MCF 10A (cell line): Measurements from ENCODE around the gene NRDE2. TPM values are rescaled to one million over a fixed set of nuclear protein-coding genes. Genes with fewer than 3 reads are reported as not detected.
A peak's percentile ranks its signal among the peaks of the same experiment; 100 is the strongest.

Experiments used
- BruUV-seq: library from RNA; stranded (reverse); fragments of 400-500 nt; replicated peaks from 2 replicates; lab custom pipeline; 2021; lab: Mats Ljungman, UMichigan
- CTCF ChIA-PET: fragments of 300-600 bp; sonication (Branson Sonifier 250); formaldehyde crosslinking; extraction: SDS; loops from one replicate; lab custom pipeline; 2021; ENCODE audit warnings: antibody characterized with exemption, inconsistent platforms; lab: Yijun Ruan, JAX
- POLR2A ChIA-PET: fragments of 300-600, 350-650 bp; sonication (Branson Sonifier 250); formaldehyde crosslinking; extraction: SDS; loops from one replicate; lab custom pipeline; 2020; ENCODE audit warnings: antibody characterized with exemption, inconsistent platforms; lab: Yijun Ruan, JAX
- DNase-seq: peaks from one replicate; pipeline ENCODE4 v3.0.0-alpha.2; 2018; ENCODE audit not compliant: unreplicated experiment
- H3K27ac Mint-ChIP-seq: one replicate; pipeline ENCODE4 v1.8.0; 2022; ENCODE audit warnings: mild to moderate bottlenecking, low read depth, mixed read lengths; ENCODE audit not compliant: unreplicated experiment
- H3K27me3 Mint-ChIP-seq: one replicate; pipeline ENCODE4 v1.8.0; 2022; ENCODE audit warnings: mixed read lengths; ENCODE audit not compliant: insufficient read depth, unreplicated experiment
- H3K36me3 Mint-ChIP-seq: one replicate; pipeline ENCODE4 v1.8.0; 2022; ENCODE audit warnings: mild to moderate bottlenecking, moderate library complexity, mixed read lengths; ENCODE audit not compliant: insufficient read depth, unreplicated experiment
- H3K4me1 Mint-ChIP-seq: one replicate; pipeline ENCODE4 v1.8.0; 2022; ENCODE audit warnings: mixed read lengths; ENCODE audit not compliant: insufficient read depth, unreplicated experiment
- H3K4me3 Mint-ChIP-seq: one replicate; pipeline ENCODE4 v1.8.0; 2022; ENCODE audit warnings: mild to moderate bottlenecking, moderate library complexity, mixed read lengths; ENCODE audit not compliant: unreplicated experiment
- H3K9me3 Mint-ChIP-seq: one replicate; pipeline ENCODE4 v1.8.0; 2022; ENCODE audit warnings: mixed read lengths; ENCODE audit not compliant: unreplicated experiment
- intact Hi-C: fragments of 100-400 bp; cut with micrococcal nuclease; formaldehyde crosslinking; loops from 2 replicates; pipeline ENCODE4 v1.14.1; 2022
- total RNA-seq: library from RNA; stranded (reverse); gene quantifications from 2 replicates; pipeline ENCODE4 v1.2.3, GENCODE V29; 2022
- TF ChIP-seq, protein P1 (sequence below): fragments of 200-600 bp; IDR thresholded peaks from one replicate; pipeline ENCODE4 v1.8.0; 2022; ENCODE audit warnings: antibody characterized with exemption, mild to moderate bottlenecking; ENCODE audit not compliant: unreplicated experiment

Gene NRDE2
- total RNA-seq, 1 experiment from 2014 or later = 16.5 TPM

DNA sequence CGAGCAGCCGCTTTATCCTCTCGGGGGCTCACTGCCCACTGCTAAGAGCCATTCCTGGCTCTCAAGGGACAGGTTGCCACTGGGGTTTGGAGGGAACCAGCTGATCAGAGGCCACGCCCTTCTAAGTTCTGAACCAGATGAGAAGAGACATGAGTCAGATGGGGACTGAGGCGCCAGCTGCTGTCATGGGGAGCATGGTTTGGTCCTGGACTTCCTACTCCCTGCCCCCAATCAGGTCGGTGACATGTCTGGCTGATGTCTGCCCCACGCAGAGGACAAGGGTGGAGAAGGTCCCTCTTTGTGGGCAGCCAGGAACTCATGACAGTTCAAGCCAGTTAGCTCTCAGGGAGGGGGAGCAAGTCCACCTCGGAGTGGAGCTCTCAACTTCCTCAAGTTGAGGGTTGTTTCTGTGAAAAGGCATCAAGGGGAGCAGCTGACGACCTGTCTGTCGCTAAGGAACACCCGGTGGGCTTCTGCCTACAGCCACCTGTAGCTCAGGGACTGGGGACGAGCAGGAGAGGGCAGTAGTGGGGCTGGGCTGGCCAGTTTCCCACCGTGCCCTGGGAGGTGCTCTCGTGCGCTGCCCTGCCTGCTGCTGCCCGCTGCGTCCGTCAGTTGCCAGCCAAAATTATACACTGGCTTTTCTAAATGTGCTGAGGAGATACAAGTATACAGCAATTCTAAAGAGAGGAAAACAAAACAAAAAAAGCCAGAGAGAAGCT is 54.9 kb downstream of the NRDE2 start:
- H3K4me3 Mint-ChIP-seq = no peak overlapping the region
- H3K27ac Mint-ChIP-seq = peak overlapping the region; percentile 27
- H3K9me3 Mint-ChIP-seq = no peaks in the 10 kb centered on the region
- peaks cover 20% of the 10 kb centered on the region for H3K4me1 Mint-ChIP-seq
- no peak for DNase-seq
- H3K36me3 Mint-ChIP-seq = peaks cover 57% of the 10 kb centered on the region
- H3K27me3 Mint-ChIP-seq = no peaks in the 10 kb centered on the region
- POLR2A ChIA-PET = no interaction called here
- no TSS peak for BruUV-seq
- TF ChIP-seq, protein P1, sequence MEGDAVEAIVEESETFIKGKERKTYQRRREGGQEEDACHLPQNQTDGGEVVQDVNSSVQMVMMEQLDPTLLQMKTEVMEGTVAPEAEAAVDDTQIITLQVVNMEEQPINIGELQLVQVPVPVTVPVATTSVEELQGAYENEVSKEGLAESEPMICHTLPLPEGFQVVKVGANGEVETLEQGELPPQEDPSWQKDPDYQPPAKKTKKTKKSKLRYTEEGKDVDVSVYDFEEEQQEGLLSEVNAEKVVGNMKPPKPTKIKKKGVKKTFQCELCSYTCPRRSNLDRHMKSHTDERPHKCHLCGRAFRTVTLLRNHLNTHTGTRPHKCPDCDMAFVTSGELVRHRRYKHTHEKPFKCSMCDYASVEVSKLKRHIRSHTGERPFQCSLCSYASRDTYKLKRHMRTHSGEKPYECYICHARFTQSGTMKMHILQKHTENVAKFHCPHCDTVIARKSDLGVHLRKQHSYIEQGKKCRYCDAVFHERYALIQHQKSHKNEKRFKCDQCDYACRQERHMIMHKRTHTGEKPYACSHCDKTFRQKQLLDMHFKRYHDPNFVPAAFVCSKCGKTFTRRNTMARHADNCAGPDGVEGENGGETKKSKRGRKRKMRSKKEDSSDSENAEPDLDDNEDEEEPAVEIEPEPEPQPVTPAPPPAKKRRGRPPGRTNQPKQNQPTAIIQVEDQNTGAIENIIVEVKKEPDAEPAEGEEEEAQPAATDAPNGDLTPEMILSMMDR = no peak
- intact Hi-C loops = no loop called here
- CTCF ChIA-PET = interaction anchor here (0.6 to 0.9 kb wide), 2 partner anchors 305 to 345 kb away, joined by 3 to 4 read pairs; no protein-coding TSS in a partner anchor

GRCh38 chr14:90275820-90276219 is 55.9 kb downstream of the NRDE2 start:
- H3K4me3 Mint-ChIP-seq = no peak overlapping the region
- ChIA-PET POLR2A (no interaction called here), CTCF (interaction anchor here (0.7 to 1.4 kb wide), 3 partner anchors 13 to 510 kb away, joined by 3 to 4 read pairs (median 3); no protein-coding TSS in a partner anchor)
- no TSS peak for BruUV-seq
- H3K27me3 Mint-ChIP-seq = no peaks in the 10 kb centered on the region
- DNase-seq = no peak
- H3K27ac Mint-ChIP-seq = no peak overlapping the region
- peaks cover 13% of the 10 kb centered on the region for H3K4me1 Mint-ChIP-seq
- intact Hi-C loops = no loop called here
- H3K9me3 Mint-ChIP-seq = no peaks in the 10 kb centered on the region
- TF ChIP-seq, protein P1 = no peak
- H3K36me3 Mint-ChIP-seq = peaks cover 62% of the 10 kb centered on the region

- CTCF ChIA-PET = interaction anchor here (0.7 to 1.4 kb wide), 3 partner anchors 14 to 510 kb away, joined by 3 to 4 read pairs (median 3); no protein-coding TSS in a partner anchor
- intact Hi-C loops = no loop called here
- BruUV-seq = no TSS peak
- no peak for DNase-seq
- POLR2A ChIA-PET = no interaction called here
- H3K27ac Mint-ChIP-seq = peak overlapping the region; percentile 65
- no peaks in the 10 kb centered on the region for H3K27me3 Mint-ChIP-seq
- H3K36me3 Mint-ChIP-seq = peaks cover 62% of the 10 kb centered on the region
- no peaks in the 10 kb centered on the region for H3K9me3 Mint-ChIP-seq
- H3K4me3 Mint-ChIP-seq = no peak overlapping the region
- peaks cover 13% of the 10 kb centered on the region for H3K4me1 Mint-ChIP-seq
- TF ChIP-seq, protein P1 = no peak
Observed at GRCh38 chr14:90275458-90275814, 56.3 kb downstream of the NRDE2 start.

DNA sequence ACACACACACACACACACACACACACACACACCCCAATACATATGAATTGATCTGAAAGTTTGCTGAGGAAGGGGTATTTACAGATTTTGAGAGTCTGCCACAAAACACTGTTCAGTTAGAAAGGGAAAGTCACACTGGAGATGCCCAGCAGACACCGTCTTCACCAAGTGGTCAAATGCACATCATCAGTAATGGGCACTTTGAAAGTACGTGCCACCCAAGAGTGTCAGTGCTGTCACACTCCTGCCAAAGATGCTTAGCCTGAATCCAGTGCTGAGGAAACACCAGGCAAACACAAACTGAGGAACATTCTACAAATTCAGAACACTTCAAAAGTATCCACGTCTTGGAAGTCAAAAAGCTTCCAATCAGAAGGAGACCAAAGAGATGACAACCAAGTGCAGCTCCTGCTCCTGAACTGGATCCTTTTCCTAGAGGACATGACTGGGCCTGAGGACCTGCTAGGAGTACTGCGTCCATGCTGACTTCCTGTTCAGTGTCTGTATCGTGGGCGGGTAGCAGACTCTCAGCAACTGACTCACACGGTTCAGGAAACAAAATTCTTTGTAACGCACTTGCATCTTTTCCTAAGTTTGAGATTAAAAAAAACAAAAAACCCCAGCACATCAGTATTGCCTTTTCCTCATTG is 56.8 kb downstream of the NRDE2 start:
- peaks cover 13% of the 10 kb centered on the region for H3K4me1 Mint-ChIP-seq
- ChIA-PET POLR2A (no interaction called here), CTCF (interaction anchor here (1.1 to 1.4 kb wide), 2 partner anchors 14 to 511 kb away, joined by 3 read pairs; no protein-coding TSS in a partner anchor)
- TF ChIP-seq, protein P1 = no peak
- peaks cover 62% of the 10 kb centered on the region for H3K36me3 Mint-ChIP-seq
- intact Hi-C loops = no loop called here
- H3K27ac Mint-ChIP-seq = peak overlapping the region; percentile 65
- peak; percentile 54 for DNase-seq
- no peaks in the 10 kb centered on the region for H3K9me3 Mint-ChIP-seq
- BruUV-seq = no TSS peak
- no peaks in the 10 kb centered on the region for H3K27me3 Mint-ChIP-seq
- no peak overlapping the region for H3K4me3 Mint-ChIP-seq
